K562 (cell line): ENCODE data around the gene AKT1. TPM values are rescaled to one million over a fixed set of nuclear protein-coding genes. Genes with fewer than 3 reads are reported as not detected.
A peak's percentile ranks its signal among the peaks of the same experiment; 100 is the strongest.

Experiments used
- ARNT ChIP-seq, 2 experiments: fragments of 450-650 bp; IDR thresholded peaks; 2 replicates each; pipeline ENCODE4 v1.6.1; 2016; ENCODE audit warnings: mild to moderate bottlenecking in 1 of 2
- CBFB ChIP-seq: sonication (generic); formaldehyde crosslinking; IDR thresholded peaks from 2 replicates; pipeline ENCODE4 v1.4.0; 2020; ENCODE audit warnings: mild to moderate bottlenecking, missing genetic modification reagents
- CHD1 ChIP-seq: fragments of 200-600 bp; sonication (generic); IDR thresholded peaks from one replicate; pipeline ENCODE4 v1.6.1; 2012; ENCODE audit warnings: mild to moderate bottlenecking, moderate library complexity, low read length, inconsistent platforms
- CREB3L1 ChIP-seq: fragments of 450-650 bp; IDR thresholded peaks from 2 replicates; pipeline ENCODE4 v1.6.1; 2014; ENCODE audit warnings: low read depth, mild to moderate bottlenecking, moderate library complexity, borderline replicate concordance
- GATAD2A ChIP-seq: fragments of 450-650 bp; IDR thresholded peaks from 2 replicates; pipeline ENCODE4 v1.6.1; 2017
- HLTF ChIP-seq: fragments of 450-650 bp; IDR thresholded peaks from 2 replicates; pipeline ENCODE4 v1.6.1; 2016
- JUN ChIP-seq, 2 experiments: sonication (generic) in 1 of 2; formaldehyde crosslinking in 1 of 2; IDR thresholded peaks; 2 replicates each; pipeline versions ENCODE4 v1.6.1 to v1.8.0; 2012 to 2022; ENCODE audit warnings: borderline replicate concordance in 2 of 2, mild to moderate bottlenecking in 2 of 2, improper control_type of control experiment in 1 of 2, low read depth in 1 of 2, low read length in 1 of 2, missing genetic modification reagents in 1 of 2
- KLF1 ChIP-seq: fragments of 450-650 bp; IDR thresholded peaks from 2 replicates; pipeline ENCODE4 v1.6.1; 2016; ENCODE audit warnings: missing genetic modification characterization, missing compliant biosample characterization
- MYBL2 ChIP-seq, 2 experiments: fragments of 450-650 bp in 1 of 2; sonication (generic) in 1 of 2; formaldehyde crosslinking in 1 of 2; IDR thresholded peaks; 2 replicates each; pipeline versions ENCODE4 v1.6.1 to v1.8.1; 2017 to 2022; ENCODE audit warnings: borderline replicate concordance in 1 of 2, inconsistent platforms in 1 of 2, low read depth in 1 of 2, mild to moderate bottlenecking in 1 of 2, missing genetic modification reagents in 1 of 2, moderate library complexity in 1 of 2
- PRMT5 ChIP-seq: sonication (generic); formaldehyde crosslinking; IDR thresholded peaks from 2 replicates; pipeline ENCODE4 v1.5.0; 2020; ENCODE audit warnings: missing genetic modification reagents
- PTBP1 ChIP-seq: fragments of 200-400 bp; formaldehyde crosslinking; IDR thresholded peaks from 2 replicates; pipeline ENCODE4 v1.6.1; 2017; ENCODE audit warnings: low read depth, low read length
- TAF9B ChIP-seq: fragments of 450-650 bp; IDR thresholded peaks from 2 replicates; pipeline ENCODE4 v1.6.1; 2018; ENCODE audit warnings: mild to moderate bottlenecking; ENCODE audit not compliant: partially characterized antibody
- TRIM24 ChIP-seq, 2 experiments: fragments of 450-650 bp; IDR thresholded peaks; 2 replicates each; pipeline ENCODE4 v1.6.1; 2016
- YY1 ChIP-seq, 3 experiments: IDR thresholded peaks; 2 replicates each; pipeline ENCODE4 v1.6.1; 2011; ENCODE audit warnings: low read length in 2 of 3, mild to moderate bottlenecking in 2 of 3, moderate library complexity in 2 of 3, borderline replicate concordance in 1 of 3, control low read depth in 1 of 3, low read depth in 1 of 3; ENCODE audit not compliant: insufficient read depth in 3 of 3, insufficient replicate concordance in 2 of 3, control insufficient read depth in 1 of 3, insufficient read length in 1 of 3; ENCODE audit errors: extremely low read depth in 1 of 3
- ZNF239 ChIP-seq: fragments of 250-450 bp; sonication (Bioruptor Pico); IDR thresholded peaks from 2 replicates; pipeline ENCODE4 v1.4.0; 2020; ENCODE audit warnings: mild to moderate bottlenecking
- ZNF24 ChIP-seq: fragments of 450-650 bp; IDR thresholded peaks from 2 replicates; pipeline ENCODE4 v1.6.1; 2016
- ZNF444 ChIP-seq: fragments of 250-450 bp; sonication (Bioruptor Pico); IDR thresholded peaks from 2 replicates; pipeline ENCODE4 v1.4.0; 2020; ENCODE audit warnings: mild to moderate bottlenecking, moderate library complexity
- ZNF79 ChIP-seq: fragments of 250-450 bp; sonication (Bioruptor Pico); IDR thresholded peaks from 2 replicates; pipeline ENCODE4 v1.4.0; 2020; ENCODE audit warnings: low read depth, mild to moderate bottlenecking, moderate library complexity
- polyA plus RNA-seq, 8 experiments: library from polyadenylated mRNA; depleted of rRNA in 4 of 8; stranded (reverse) in 5 of 8; unstranded in 3 of 8; fragments of >200 nt; fragmentation: Nextera tagmentation in 2 of 8; fragmentation: Illumina TruSeq in 1 of 8; extraction: Ambion mirVana in 2 of 8; extraction: Trizol in 1 of 8; gene quantifications; 2 replicates each; pipeline versions ENCODE4 v1.2.1 to v1.2.3, GENCODE V29; 2011 to 2014; ENCODE audit warnings: inconsistent platforms in 1 of 8, missing spikeins in 1 of 8
- total RNA-seq, 7 experiments: library from RNA; depleted of rRNA in 6 of 7; stranded (reverse); fragments of >200 nt in 6 of 7; fragmentation: Illumina TruSeq in 2 of 7; extraction: Trizol in 2 of 7; gene quantifications; 2 replicates each; pipeline versions ENCODE4 v1.2.1 to v1.2.3, GENCODE V29; 2011 to 2021; ENCODE audit warnings: low replicate concordance in 1 of 7
- TF ChIP-seq, protein P1 (sequence below), 3 experiments: fragments of 200-800 bp in 1 of 3; fragments of 250-450 bp in 1 of 3; fragments of 450-650 bp in 1 of 3; sonication (Bioruptor Pico) in 1 of 3; sonication (Bioruptor generic) in 1 of 3; formaldehyde crosslinking in 1 of 3; IDR thresholded peaks; 2 replicates each; pipeline versions ENCODE4 v1.6.1 to v1.8.0; 2016 to 2022; ENCODE audit warnings: mild to moderate bottlenecking in 2 of 3, missing genetic modification characterization in 2 of 3, missing compliant biosample characterization in 1 of 3, moderate library complexity in 1 of 3
- TF ChIP-seq, protein P2 (sequence below), 2 experiments: fragments of 450-650 bp; conservative IDR thresholded peaks; 2 replicates each; pipeline ENCODE4 v1.6.1; 2017; ENCODE audit warnings: mild to moderate bottlenecking in 2 of 2, moderate library complexity in 2 of 2

The AKT1 gene
- total and polyA plus RNA-seq, 9 of the 15 experiments (the other 6 are each of a cell fraction or from before 2014, with no cell fraction given), result 0.49 to 132 (median 75.1) TPM

GRCh38 chr14:104817930-104818713 lies 22.6 kb upstream of the AKT1 start (continued):
- no peak for TF ChIP-seq YY1 (IDR thresholded peaks at IDR 0.05; ENCODE audit: borderline replicate concordance in 1 of 3, control insufficient read depth in 1 of 3, extremely low read depth in 1 of 3, insufficient read depth in 3 of 3, insufficient read length in 1 of 3, insufficient replicate concordance in 2 of 3, low read depth in 1 of 3, low read length in 2 of 3)
- no peak for TF ChIP-seq GATAD2A
- no peak for TF ChIP-seq PRMT5 (CRISPR knock-in tag)
- no peak for TF ChIP-seq ZNF444 (CRISPR knock-in tag)
- TF ChIP-seq, protein P1, sequence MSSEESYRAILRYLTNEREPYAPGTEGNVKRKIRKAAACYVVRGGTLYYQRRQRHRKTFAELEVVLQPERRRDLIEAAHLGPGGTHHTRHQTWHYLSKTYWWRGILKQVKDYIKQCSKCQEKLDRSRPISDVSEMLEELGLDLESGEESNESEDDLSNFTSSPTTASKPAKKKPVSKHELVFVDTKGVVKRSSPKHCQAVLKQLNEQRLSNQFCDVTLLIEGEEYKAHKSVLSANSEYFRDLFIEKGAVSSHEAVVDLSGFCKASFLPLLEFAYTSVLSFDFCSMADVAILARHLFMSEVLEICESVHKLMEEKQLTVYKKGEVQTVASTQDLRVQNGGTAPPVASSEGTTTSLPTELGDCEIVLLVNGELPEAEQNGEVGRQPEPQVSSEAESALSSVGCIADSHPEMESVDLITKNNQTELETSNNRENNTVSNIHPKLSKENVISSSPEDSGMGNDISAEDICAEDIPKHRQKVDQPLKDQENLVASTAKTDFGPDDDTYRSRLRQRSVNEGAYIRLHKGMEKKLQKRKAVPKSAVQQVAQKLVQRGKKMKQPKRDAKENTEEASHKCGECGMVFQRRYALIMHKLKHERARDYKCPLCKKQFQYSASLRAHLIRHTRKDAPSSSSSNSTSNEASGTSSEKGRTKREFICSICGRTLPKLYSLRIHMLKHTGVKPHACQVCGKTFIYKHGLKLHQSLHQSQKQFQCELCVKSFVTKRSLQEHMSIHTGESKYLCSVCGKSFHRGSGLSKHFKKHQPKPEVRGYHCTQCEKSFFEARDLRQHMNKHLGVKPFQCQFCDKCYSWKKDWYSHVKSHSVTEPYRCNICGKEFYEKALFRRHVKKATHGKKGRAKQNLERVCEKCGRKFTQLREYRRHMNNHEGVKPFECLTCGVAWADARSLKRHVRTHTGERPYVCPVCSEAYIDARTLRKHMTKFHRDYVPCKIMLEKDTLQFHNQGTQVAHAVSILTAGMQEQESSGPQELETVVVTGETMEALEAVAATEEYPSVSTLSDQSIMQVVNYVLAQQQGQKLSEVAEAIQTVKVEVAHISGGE (CRISPR knock-in tag; IDR thresholded peaks at IDR 0.05), result no peak
- TF ChIP-seq ARNT (IDR thresholded peaks at IDR 0.05), result no peak
- no peak for TF ChIP-seq JUN (IDR thresholded peaks at IDR 0.05; ENCODE audit: borderline replicate concordance, low read depth, low read length)
- TF ChIP-seq JUN (CRISPR knock-in tag; IDR thresholded peaks at IDR 0.05; ENCODE audit: borderline replicate concordance), result no peak
- TF ChIP-seq ZNF239 (CRISPR knock-in tag), result no peak
- no peak for TF ChIP-seq CHD1
- TF ChIP-seq ZNF79 (CRISPR knock-in tag), result no peak
- no peak for TF ChIP-seq ZNF24
- no peak for TF ChIP-seq TRIM24 (IDR thresholded peaks at IDR 0.05)
- no peak for TF ChIP-seq TAF9B
- no peak for TF ChIP-seq KLF1 (tag)
- TF ChIP-seq PTBP1, result 0 out of 2 replicates have a peak, but pooled peaks have one; percentile 61
- no peak for TF ChIP-seq CBFB (CRISPR knock-in tag)
- TF ChIP-seq CREB3L1, result no peak
- TF ChIP-seq, protein P2, sequence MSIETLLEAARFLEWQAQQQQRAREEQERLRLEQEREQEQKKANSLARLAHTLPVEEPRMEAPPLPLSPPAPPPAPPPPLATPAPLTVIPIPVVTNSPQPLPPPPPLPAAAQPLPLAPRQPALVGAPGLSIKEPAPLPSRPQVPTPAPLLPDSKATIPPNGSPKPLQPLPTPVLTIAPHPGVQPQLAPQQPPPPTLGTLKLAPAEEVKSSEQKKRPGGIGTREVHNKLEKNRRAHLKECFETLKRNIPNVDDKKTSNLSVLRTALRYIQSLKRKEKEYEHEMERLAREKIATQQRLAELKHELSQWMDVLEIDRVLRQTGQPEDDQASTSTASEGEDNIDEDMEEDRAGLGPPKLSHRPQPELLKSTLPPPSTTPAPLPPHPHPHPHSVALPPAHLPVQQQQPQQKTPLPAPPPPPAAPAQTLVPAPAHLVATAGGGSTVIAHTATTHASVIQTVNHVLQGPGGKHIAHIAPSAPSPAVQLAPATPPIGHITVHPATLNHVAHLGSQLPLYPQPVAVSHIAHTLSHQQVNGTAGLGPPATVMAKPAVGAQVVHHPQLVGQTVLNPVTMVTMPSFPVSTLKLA (conservative IDR thresholded peaks at IDR 0.05), result no peak
- no peak for TF ChIP-seq MYBL2 (IDR thresholded peaks at IDR 0.05; ENCODE audit: low read depth)
- TF ChIP-seq MYBL2 (CRISPR knock-in tag; IDR thresholded peaks at IDR 0.05; ENCODE audit: borderline replicate concordance), result no peak
- peak; percentile 61; the same call in 1 of the 2 replicates for TF ChIP-seq HLTF
